ENCODE data around the gene APOBEC3F. TPM values are rescaled to one million over a fixed set of nuclear protein-coding genes. Genes with fewer than 3 reads are reported as not detected.

APOBEC3F gene
- total RNA-seq, 1 experiment from 2014 or later, result 8.9 TPM

GRCh38 chr22:39092111-39092862 lies 51.6 kb downstream of the APOBEC3F start:
- Histone ChIP-seq H4K8ac (replicated peaks; ENCODE audit: insufficient read length, low read depth, low read length) (no peak overlapping the region), H3K79me1 (ENCODE audit: insufficient read depth, low read depth, low read length, poor library complexity, severe bottlenecking) (no peaks in the 10 kb centered on the region), H3K4me2 (ENCODE audit: insufficient read depth, insufficient read length, low read length) (no peak overlapping the region), H4K5ac (ENCODE audit: insufficient read length, low read depth, low read length) (no peak overlapping the region), H3K14ac (ENCODE audit: insufficient read depth, low read length) (no peak overlapping the region), H3K27me3 (ENCODE audit: insufficient read depth, low read length) (no peaks in the 10 kb centered on the region), H3K18ac (ENCODE audit: insufficient read length, low read depth, low read length) (no peak overlapping the region), H4K20me1 (ENCODE audit: control insufficient read depth, insufficient read depth, insufficient read length) (peaks cover 2% of the 10 kb centered on the region), H3K56ac (ENCODE audit: insufficient read length, low read depth, low read length) (no peak overlapping the region), H3K4me1 (ENCODE audit: insufficient read depth, low read length) (peaks cover 4% of the 10 kb centered on the region; the same call in 1 of the 2 replicates), H3K23me2 (ENCODE audit: insufficient read length, low read depth, low read length, poor library complexity, severe bottlenecking) (no peaks in the 10 kb centered on the region), H2AFZ (ENCODE audit: low read length) (no peak overlapping the region), H3T11ph (ENCODE audit: low read length) (no peak overlapping the region), H3K4ac (ENCODE audit: low read depth, low read length) (no peak overlapping the region), H2BK5ac (ENCODE audit: insufficient read length, low read length) (no peak overlapping the region), H4K91ac (ENCODE audit: insufficient read length, low read depth, low read length) (no peak overlapping the region), H2BK120ac (ENCODE audit: low read depth, low read length, poor library complexity, severe bottlenecking) (no peak overlapping the region), H3K27ac (ENCODE audit: insufficient read length, low read depth, low read length) (no peak overlapping the region), H3K9me3 (ENCODE audit: control insufficient read depth, low read depth, low read length) (no peaks in the 10 kb centered on the region), H2AK5ac (ENCODE audit: insufficient read length, low read length) (no peak overlapping the region), H3K9ac (ENCODE audit: extremely low read depth, insufficient read length, low read length) (no peak overlapping the region), H2BK12ac (ENCODE audit: insufficient read length, low read depth, low read length) (no peak overlapping the region), H2BK20ac (ENCODE audit: low read depth, low read length, poor library complexity, severe bottlenecking) (no peak overlapping the region), H3K79me2 (ENCODE audit: insufficient read depth, low read length) (0 out of 2 replicates have a peak, but pooled peaks cover 2% of the 10 kb centered on the region), H2BK15ac (ENCODE audit: low read depth, low read length) (no peak overlapping the region), H3K23ac (ENCODE audit: insufficient read length, low read depth, low read length) (no peak overlapping the region)
- no peaks in the 10 kb centered on the region for H3K36me3 Mint-ChIP-seq (ENCODE audit: insufficient read depth in 1 of 3, low read depth in 3 of 3)
- no CpG with 5 or more reads among the region's 8 CpGs for WGBS (ENCODE audit: extremely low coverage, insufficient read length, low lambda C conversion rate)
- H3K9me3 Mint-ChIP-seq, result no peaks in the 10 kb centered on the region; a peak in 1 of 5 replicates
- H3K27ac Mint-ChIP-seq, result no peak overlapping the region; a peak in 1 of 7 replicates
- peaks cover 13% of the 10 kb centered on the region for H3K27me3 Mint-ChIP-seq (ENCODE audit: low read depth)
- no peak for TF ChIP-seq CTCF (conservative IDR thresholded peaks at IDR 0.05)
- DNase-seq, result no peak
- peaks cover 14 to 25% of the 10 kb centered on the region in 2 experiments for H3K4me1 Mint-ChIP-seq
- no peak overlapping the region for H3K4me3 Mint-ChIP-seq

All from H9 (cell line).